8988T (cell line): ENCODE data around the gene GRK6.
A peak's percentile ranks its signal among the peaks of the same experiment; 100 is the strongest.

Experiments used
- DNase-seq: peaks from one replicate; pipeline ENCODE4 v3.0.0; 2011

The GRK6 gene

GRCh38 chr5:177489119-177489716 is 62.7 kb downstream of the GRK6 start:
- DNase-seq: peak; percentile 84

- DNase-seq: no peak
Measured at GRCh38 chr5:177490311-177490991, 64.0 kb downstream of the GRK6 start.

- DNase-seq: no peak
Measured at GRCh38 chr5:177490992-177491391, 64.5 kb downstream of the GRK6 start.

GRCh38 chr5:177491429-177491945 is 65.0 kb downstream of the GRK6 start:
- peak; percentile 99 for DNase-seq

GRCh38 chr5:177491983-177492746 is 65.7 kb downstream of the GRK6 start:
- DNase-seq: no peak
